ENCODE measurements around the gene SLC25A47.
"Not testable (repeated sequence)": the region's sequence is repeated elsewhere in the genome, so short reads cannot be mapped to it uniquely, and the experiment has no call there.

The SLC25A47 gene

GRCh38 chr14:100290607-100291304 lies 32.4 kb upstream of the SLC25A47 start:
- DNase-seq, result no peak

GRCh38 chr14:100291305-100292075 lies 31.6 kb upstream of the SLC25A47 start:
- DNase-seq, result no peak

GRCh38 chr14:100292301-100292775 lies 30.8 kb upstream of the SLC25A47 start:
- DNase-seq, result no peak

- DNase-seq, result no peak
Observed at GRCh38 chr14:100292776-100293461, 30.2 kb upstream of the SLC25A47 start.

- DNase-seq, result no peak
Observed at GRCh38 chr14:100293497-100294212, 29.5 kb upstream of the SLC25A47 start.

- no peak for DNase-seq
Observed at GRCh38 chr14:100294213-100294962, 28.8 kb upstream of the SLC25A47 start.

- no peak for DNase-seq
Observed at GRCh38 chr14:100294963-100295330, 28.2 kb upstream of the SLC25A47 start.

GRCh38 chr14:100295376-100296105 lies 27.6 kb upstream of the SLC25A47 start:
- DNase-seq, result no peak

- DNase-seq, result no peak
Observed at GRCh38 chr14:100296106-100296651, 27.0 kb upstream of the SLC25A47 start.

GRCh38 chr14:100296729-100297128 lies 26.4 kb upstream of the SLC25A47 start:
- not testable (repeated sequence) for DNase-seq

- DNase-seq, result no peak
Observed at GRCh38 chr14:100297320-100298300, 25.5 kb upstream of the SLC25A47 start.

- no peak for DNase-seq
Observed at GRCh38 chr14:100298551-100299237, 24.4 kb upstream of the SLC25A47 start.

- DNase-seq, result no peak
Observed at GRCh38 chr14:100299238-100299560, 23.9 kb upstream of the SLC25A47 start.

GRCh38 chr14:100302616-100303015 lies 20.5 kb upstream of the SLC25A47 start:
- DNase-seq, result no peak

- no peak for DNase-seq
Observed at GRCh38 chr14:100303179-100303578, 20.0 kb upstream of the SLC25A47 start.

GRCh38 chr14:100303925-100304324 lies 19.2 kb upstream of the SLC25A47 start:
- no peak for DNase-seq

- DNase-seq, result no peak
Observed at GRCh38 chr14:100304825-100305323, 18.3 kb upstream of the SLC25A47 start.

GRCh38 chr14:100305324-100306100 lies 17.6 kb upstream of the SLC25A47 start:
- no peak for DNase-seq

Measured in stimulated activated CD4-positive, alpha-beta T cell treated with anti-CD3 and anti-CD28 coated beads, Interleukin-4, amount 100 ng/mL, for 24 hours (primary cell).